ENCODE results near the gene RFTN1. TPM values are rescaled to one million over a fixed set of nuclear protein-coding genes. Genes with fewer than 3 reads are reported as not detected.

The RFTN1 gene
- total RNA-seq, 4 donors from 2014 or later = 113 to 137 (median 122) TPM

DNA sequence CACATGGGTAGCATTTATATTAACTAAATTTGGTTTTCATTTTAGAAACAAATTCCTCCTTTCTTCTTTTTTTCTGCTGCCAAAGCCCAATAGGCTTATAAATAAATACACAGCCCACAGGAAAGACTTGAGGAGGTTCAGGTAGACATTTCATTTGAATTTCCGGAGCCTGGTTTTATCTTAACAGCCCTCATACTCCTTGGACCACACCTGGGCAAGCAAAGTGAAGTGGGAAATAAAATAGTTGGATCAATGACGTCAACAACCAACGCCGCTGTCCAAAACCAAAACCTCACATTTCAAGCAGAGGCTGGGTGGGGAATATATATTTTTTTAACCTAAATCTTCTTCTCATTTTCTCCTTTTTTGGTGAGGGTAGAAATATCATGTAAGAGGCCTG, 53.2 kb downstream of the RFTN1 start:
- no peaks in the 10 kb centered on the region for H3K9me3 ChIP-seq
- no peak for DNase-seq (ENCODE audit: low spot score in 2 of 2)
- H3K27me3 ChIP-seq = no peaks in the 10 kb centered on the region
- H3K27ac ChIP-seq = peak overlapping the region in 1 of 4 donors; percentile 15
- no peaks in the 10 kb centered on the region for H3K36me3 ChIP-seq
- no peak for TF ChIP-seq CTCF (IDR thresholded peaks at IDR 0.05)
- no peak for TF ChIP-seq EP300 (IDR thresholded peaks at IDR 0.05)
- TF ChIP-seq POLR2A (IDR thresholded peaks at IDR 0.05) = no peak
- 90 to 93% methylated on average over 4 of the region's 4 CpGs for WGBS, 2 donors
- H3K4me3 ChIP-seq = no peak overlapping the region
- peaks cover 0 to 17% (median 2%) of the 10 kb centered on the region in 4 donors for H3K4me1 ChIP-seq

GRCh38 chr3:16456784-16457415, 56.6 kb downstream of the RFTN1 start:
- WGBS, 2 donors = 50 to 68% methylated on average over 3 of the region's 3 CpGs
- no peak for DNase-seq (ENCODE audit: low spot score in 2 of 2)
- TF ChIP-seq CTCF (IDR thresholded peaks at IDR 0.05) (no peak), EP300 (IDR thresholded peaks at IDR 0.05) (no peak), POLR2A (IDR thresholded peaks at IDR 0.05) (no peak)
- Histone ChIP-seq H3K36me3 (no peaks in the 10 kb centered on the region), H3K27ac (peak overlapping the region in 2 of 4 donors; percentile 31 to 38), H3K4me1 (peaks cover 0 to 27% (median 2%) of the 10 kb centered on the region in 4 donors), H3K27me3 (no peaks in the 10 kb centered on the region), H3K4me3 (no peak overlapping the region), H3K9me3 (no peaks in the 10 kb centered on the region)

- no peak for TF ChIP-seq CTCF (IDR thresholded peaks at IDR 0.05)
- peak overlapping the region in 2 of 4 donors; percentile 58 to 67 for H3K27ac ChIP-seq
- DNase-seq (ENCODE audit: low spot score in 2 of 2) = no peak
- 84 to 89% methylated on average over 8 of the region's 8 CpGs for WGBS, 2 donors
- no peaks in the 10 kb centered on the region for H3K27me3 ChIP-seq
- H3K36me3 ChIP-seq = no peaks in the 10 kb centered on the region
- peaks cover 0 to 27% (median 2%) of the 10 kb centered on the region in 4 donors for H3K4me1 ChIP-seq
- H3K4me3 ChIP-seq = no peak overlapping the region
- no peaks in the 10 kb centered on the region for H3K9me3 ChIP-seq
Observed at GRCh38 chr3:16455966-16456365, 57.5 kb downstream of the RFTN1 start.

DNA sequence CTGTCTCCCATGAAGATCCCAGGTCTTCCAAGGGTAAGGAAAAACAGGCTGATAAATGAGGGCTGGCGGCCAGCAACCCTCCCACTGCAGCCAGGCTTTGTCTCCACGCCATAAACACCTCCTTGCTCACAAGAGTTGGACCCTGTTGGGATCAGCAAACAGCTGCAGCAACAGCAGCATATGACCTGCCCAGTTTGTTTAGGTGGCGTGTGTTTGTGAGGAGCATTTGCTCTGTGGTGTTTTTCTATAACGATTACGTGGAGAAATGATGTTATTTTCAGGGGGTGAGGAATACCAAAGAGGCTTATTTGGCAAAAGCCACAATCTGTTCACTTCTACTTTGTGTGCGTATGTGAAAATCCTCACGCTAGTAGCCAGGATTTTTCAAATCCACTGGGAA, 58.5 kb downstream of the RFTN1 start:
- H3K4me3 ChIP-seq = no peak overlapping the region
- H3K9me3 ChIP-seq = no peaks in the 10 kb centered on the region
- H3K27ac ChIP-seq = peak overlapping the region in 3 of 4 donors; percentile 17 to 67 (median 58)
- peak; percentile 39 to 42 for DNase-seq (ENCODE audit: low spot score in 2 of 2)
- no peak for TF ChIP-seq CTCF (IDR thresholded peaks at IDR 0.05)
- TF ChIP-seq EP300 (IDR thresholded peaks at IDR 0.05) = peak in 1 of 2 donors; percentile 66
- no peak for TF ChIP-seq POLR2A (IDR thresholded peaks at IDR 0.05)
- no peaks in the 10 kb centered on the region for H3K27me3 ChIP-seq
- WGBS, 2 donors = 48 to 49% methylated on average over 7 of the region's 7 CpGs
- no peaks in the 10 kb centered on the region for H3K36me3 ChIP-seq
- peaks cover 0 to 32% (median 2%) of the 10 kb centered on the region in 4 donors for H3K4me1 ChIP-seq

DNA sequence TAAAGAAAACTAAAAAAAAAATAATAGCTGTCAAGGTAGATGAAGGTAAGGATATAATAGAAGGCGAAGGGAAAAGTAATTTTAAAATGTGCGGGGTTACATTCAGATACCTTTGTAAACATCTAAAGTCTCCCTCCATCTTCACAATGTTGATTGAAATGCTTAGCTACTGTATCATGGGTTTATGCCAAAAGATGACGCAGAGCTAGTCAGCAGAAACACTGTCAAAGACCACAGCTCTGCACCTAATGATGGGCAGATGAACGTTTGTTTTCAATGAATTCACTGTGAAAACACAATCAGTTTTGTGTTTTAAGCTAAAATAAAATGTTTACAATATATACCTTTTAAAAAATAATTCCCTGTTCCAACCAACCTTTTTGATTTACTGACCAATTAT, 61.2 kb downstream of the RFTN1 start:
- Histone ChIP-seq H3K27ac (no peak overlapping the region), H3K4me1 (peaks cover 0 to 56% (median 13%) of the 10 kb centered on the region in 4 donors), H3K9me3 (no peaks in the 10 kb centered on the region), H3K36me3 (no peaks in the 10 kb centered on the region), H3K4me3 (no peak overlapping the region), H3K27me3 (no peaks in the 10 kb centered on the region)
- DNase-seq (ENCODE audit: low spot score in 2 of 2) = no peak
- no peak for TF ChIP-seq EP300 (IDR thresholded peaks at IDR 0.05)
- no peak for TF ChIP-seq CTCF (IDR thresholded peaks at IDR 0.05)
- TF ChIP-seq POLR2A (IDR thresholded peaks at IDR 0.05) = no peak
- WGBS, 2 donors = 73 to 82% methylated on average over 4 of the region's 4 CpGs

Data from tibial nerve (tissue), 4 donors.